GM21786 (cell line): Measurements from ENCODE around the gene OPTC.

Experiments used
- ATAC-seq: cut with Tn5 transposase; IDR thresholded peaks from one replicate; pipeline ENCODE4 v1.9.1; 2021; ENCODE audit not compliant: unreplicated experiment

Gene OPTC

DNA sequence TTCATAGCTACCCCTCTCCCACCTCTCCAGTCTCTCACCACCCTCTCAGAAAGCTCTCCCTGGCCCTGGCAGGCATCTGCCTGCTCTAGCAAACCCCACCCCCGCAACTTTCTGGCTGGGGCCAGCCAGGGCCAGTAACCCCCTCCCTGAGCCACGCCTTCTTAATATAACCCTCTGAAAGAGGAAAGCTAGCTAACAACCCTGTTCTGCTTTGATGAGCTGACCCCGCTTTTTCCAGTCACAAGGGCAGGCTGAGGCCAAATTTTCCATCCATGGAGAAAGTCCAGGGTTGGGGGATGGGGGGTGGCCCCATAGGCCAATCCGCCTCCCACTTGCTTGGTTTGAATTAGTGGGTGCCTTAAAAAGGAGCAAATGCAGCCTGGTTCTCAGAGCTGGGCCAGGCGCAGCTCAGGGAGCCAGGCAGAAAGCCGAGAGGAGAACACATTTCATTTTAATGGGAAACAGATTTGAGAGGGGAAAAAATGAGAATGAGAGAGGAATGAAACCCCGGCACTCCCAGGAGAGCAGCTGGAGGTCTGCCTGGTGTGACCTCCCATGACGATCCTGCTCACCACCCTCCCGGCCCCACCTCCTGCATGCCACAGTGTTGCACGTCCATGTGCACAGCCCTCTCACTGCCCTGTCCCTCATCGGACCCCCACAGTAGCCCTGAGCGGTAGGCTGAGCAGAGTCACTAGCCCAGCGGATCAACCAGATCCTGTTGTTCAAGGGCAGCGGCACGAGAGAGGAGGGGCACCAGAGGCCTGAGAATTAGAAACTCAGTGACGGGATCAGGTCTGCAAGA, 62.3 kb downstream of the OPTC start:
- ATAC-seq, result no peak

DNA sequence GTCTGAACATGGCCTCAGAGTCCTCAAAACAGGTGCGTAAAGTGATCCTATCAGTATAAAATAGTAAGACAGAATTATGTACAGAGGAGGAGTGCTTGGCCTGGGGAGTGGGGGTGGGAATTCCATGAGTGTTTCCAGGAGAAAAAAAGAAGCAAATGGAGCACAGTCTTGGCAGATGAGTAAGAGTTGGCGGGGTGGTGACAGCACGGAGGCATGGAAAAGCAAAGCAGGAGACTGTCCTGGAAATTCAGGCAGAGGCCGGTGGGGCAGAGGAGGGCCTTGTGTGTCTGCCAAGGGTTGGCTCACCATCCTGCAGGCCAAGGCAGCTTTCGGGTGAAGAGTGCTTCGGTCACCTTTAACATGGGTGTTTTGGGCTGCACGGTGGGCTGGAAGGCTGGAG, 63.4 kb downstream of the OPTC start:
- no peak for ATAC-seq

DNA sequence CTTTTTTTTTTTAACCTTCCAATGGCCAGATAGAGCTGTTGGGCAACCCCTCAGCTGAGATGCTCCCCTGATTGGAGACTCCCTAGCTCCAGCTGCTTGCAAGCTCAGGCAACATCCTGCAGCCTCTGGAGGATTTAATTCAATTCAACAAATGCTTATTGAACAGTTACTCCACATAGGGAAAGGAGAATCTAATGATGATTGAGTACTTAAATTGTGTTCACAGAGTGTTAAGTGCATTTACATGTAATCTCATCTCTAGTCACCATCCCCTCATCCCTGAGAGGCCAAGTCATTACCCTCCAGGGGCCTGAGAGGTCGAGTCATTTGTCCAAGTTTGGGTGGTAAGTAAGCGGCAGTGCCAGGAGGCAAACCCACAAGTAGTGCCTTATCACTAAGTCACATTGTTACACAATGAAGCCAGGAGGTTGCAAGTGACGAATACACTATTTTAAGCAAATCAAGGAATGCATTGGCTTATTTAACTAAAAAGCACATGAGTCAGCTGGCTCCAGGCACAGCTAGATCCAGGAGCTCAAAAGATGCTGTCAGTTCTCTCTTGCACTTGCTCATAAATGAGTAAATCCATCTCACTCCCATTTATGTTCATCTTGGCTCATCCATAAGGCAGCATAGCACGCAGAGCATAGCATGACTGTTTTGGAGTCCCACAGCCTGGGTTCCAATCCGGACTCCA, 64.3 kb downstream of the OPTC start:
- ATAC-seq, result no peak
